ENCODE results near the gene C19orf85. TPM values are rescaled to one million over a fixed set of nuclear protein-coding genes. Genes with fewer than 3 reads are reported as not detected.
"Not testable (repeated sequence)": the region's sequence is repeated elsewhere in the genome, so short reads cannot be mapped to it uniquely, and the experiment has no call there.

Gene C19orf85
- total RNA-seq, 4 donors from 2014 or later, result not detected

- H3K27ac ChIP-seq, result no peak overlapping the region
- TF ChIP-seq POLR2A (IDR thresholded peaks at IDR 0.05), result no peak
- TF ChIP-seq POLR2AphosphoS5 (IDR thresholded peaks at IDR 0.05), result no peak
- TF ChIP-seq, protein P1, sequence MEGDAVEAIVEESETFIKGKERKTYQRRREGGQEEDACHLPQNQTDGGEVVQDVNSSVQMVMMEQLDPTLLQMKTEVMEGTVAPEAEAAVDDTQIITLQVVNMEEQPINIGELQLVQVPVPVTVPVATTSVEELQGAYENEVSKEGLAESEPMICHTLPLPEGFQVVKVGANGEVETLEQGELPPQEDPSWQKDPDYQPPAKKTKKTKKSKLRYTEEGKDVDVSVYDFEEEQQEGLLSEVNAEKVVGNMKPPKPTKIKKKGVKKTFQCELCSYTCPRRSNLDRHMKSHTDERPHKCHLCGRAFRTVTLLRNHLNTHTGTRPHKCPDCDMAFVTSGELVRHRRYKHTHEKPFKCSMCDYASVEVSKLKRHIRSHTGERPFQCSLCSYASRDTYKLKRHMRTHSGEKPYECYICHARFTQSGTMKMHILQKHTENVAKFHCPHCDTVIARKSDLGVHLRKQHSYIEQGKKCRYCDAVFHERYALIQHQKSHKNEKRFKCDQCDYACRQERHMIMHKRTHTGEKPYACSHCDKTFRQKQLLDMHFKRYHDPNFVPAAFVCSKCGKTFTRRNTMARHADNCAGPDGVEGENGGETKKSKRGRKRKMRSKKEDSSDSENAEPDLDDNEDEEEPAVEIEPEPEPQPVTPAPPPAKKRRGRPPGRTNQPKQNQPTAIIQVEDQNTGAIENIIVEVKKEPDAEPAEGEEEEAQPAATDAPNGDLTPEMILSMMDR (IDR thresholded peaks at IDR 0.05), result no peak
- no peak for ATAC-seq
Observed at GRCh38 chr19:55497763-55498162, 33.2 kb upstream of the C19orf85 start.

DNA sequence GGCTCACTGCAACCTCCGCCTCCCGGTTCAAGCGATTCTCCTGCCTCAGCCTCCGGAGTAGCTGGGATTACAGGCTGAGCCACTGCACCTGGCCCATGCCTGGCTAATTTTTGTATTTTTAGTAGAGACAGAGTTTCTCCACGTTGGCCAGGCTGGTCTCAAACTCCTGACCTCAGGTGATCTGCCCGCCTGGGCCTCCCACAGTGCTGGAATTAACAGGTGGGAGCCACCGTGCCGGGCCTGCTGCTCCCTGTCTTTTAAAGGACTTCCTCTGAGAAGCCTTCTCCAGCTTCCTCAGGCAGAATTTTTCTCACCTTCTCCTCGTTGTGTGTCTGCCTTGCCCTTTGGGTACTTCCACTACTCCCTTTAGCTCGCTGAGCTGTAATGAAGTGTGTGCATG, 32.3 kb upstream of the C19orf85 start:
- 40 to 73% methylated on average over 2 to 9 of the region's 10 CpGs for WGBS, 2 donors (ENCODE audit: low coverage in 1 of 2)
- H3K27me3 ChIP-seq, H3K4me3 ChIP-seq, H3K9me3 ChIP-seq, ATAC-seq: not testable (repeated sequence)
- Histone ChIP-seq H3K36me3 (peaks cover 0 to 33% of the 10 kb centered on the region in 2 donors), H3K27ac (peak overlapping the region in 1 of 4 donors; percentile 10), H3K4me1 (peaks cover 0 to 40% (median under 1%) of the 10 kb centered on the region in 3 donors)

More at GRCh38 chr19:55497763-55498162, 33.2 kb upstream of the C19orf85 start:
- H3K4me3 ChIP-seq, result no peak overlapping the region
- H3K36me3 ChIP-seq, result peaks cover 0 to 36% of the 10 kb centered on the region in 2 donors
- 71% methylated on average over 2 of the region's 13 CpGs; no CpG with 5 or more reads in 1 of the 2 donors for WGBS, 2 donors (ENCODE audit: low coverage in 1 of 2)
- peaks cover 0 to 31% (median 0%) of the 10 kb centered on the region in 3 donors for H3K4me1 ChIP-seq
- H3K9me3 ChIP-seq, result no peaks in the 10 kb centered on the region
- no peaks in the 10 kb centered on the region for H3K27me3 ChIP-seq

DNA sequence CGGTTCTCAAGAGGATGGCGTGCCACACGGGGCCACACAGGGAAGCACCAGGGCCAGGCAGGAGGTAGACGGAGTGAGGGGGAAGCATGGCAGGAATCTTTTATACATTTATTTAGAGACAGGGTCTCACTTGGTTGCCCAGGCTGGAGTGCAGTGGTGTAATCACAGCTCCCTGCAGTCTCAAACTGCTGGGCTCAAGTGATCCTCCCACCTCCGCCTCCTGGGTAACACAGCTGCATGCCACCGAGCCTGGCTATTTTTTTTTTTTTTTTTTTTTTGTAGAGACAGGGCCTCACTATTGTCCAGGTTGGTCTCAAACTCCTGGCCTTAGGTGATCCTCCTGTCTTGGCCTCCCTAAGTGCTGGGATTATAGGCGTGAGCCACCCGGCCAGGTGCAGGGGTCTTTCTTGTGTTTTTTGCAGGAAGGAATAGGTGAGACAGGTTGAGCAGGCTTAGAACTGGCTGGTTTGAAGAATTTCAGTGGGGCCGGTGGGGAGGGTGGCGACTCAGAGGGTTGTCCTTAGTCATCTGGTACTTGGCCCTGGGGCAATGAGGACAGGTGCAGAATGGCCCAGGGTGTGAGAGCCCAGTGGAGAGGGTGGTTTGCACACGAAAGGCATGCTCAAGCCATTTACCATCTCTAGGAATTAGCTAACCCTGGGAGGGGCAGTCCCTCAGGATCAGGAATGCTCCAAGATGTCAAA, 31.2 kb upstream of the C19orf85 start:
- no peaks in the 10 kb centered on the region for H3K27me3 ChIP-seq
- TF ChIP-seq EP300 (IDR thresholded peaks at IDR 0.05), result no peak
- no peak for TF ChIP-seq POLR2AphosphoS5 (IDR thresholded peaks at IDR 0.05)
- TF ChIP-seq POLR2A (IDR thresholded peaks at IDR 0.05), result no peak
- TF ChIP-seq, protein P1 (IDR thresholded peaks at IDR 0.05), result no peak
- no peak for ATAC-seq
- WGBS, 2 donors (ENCODE audit: low coverage in 1 of 2), result 23 to 71% methylated on average over 2 to 3 of the region's 11 CpGs
- no peaks in the 10 kb centered on the region for H3K9me3 ChIP-seq
- H3K4me3 ChIP-seq, result no peak overlapping the region
- H3K36me3 ChIP-seq, result peaks cover 0 to 22% of the 10 kb centered on the region in 2 donors
- no peak overlapping the region for H3K27ac ChIP-seq
- peaks cover 0 to 51% (median 6%) of the 10 kb centered on the region in 3 donors for H3K4me1 ChIP-seq

- Histone ChIP-seq H3K36me3 (peaks cover 0 to 9% of the 10 kb centered on the region in 2 donors), H3K27ac (peak overlapping the region in 3 of 4 donors; percentile 47 to 96 (median 95)), H3K27me3 (no peaks in the 10 kb centered on the region), H3K4me3 (peak overlapping the region in 1 of 2 donors; percentile 36), H3K9me3 (no peaks in the 10 kb centered on the region), H3K4me1 (peaks cover 0 to 66% (median 8%) of the 10 kb centered on the region in 3 donors)
- WGBS, 2 donors (ENCODE audit: low coverage in 1 of 2), result 55% methylated on average over 4 of the region's 22 CpGs; no CpG with 5 or more reads in 1 of the 2 donors
- ATAC-seq, result peak; percentile 44
- TF ChIP-seq POLR2AphosphoS5 (IDR thresholded peaks at IDR 0.05) (no peak), POLR2A (IDR thresholded peaks at IDR 0.05) (peak in 1 of 2 donors; percentile 15), EP300 (IDR thresholded peaks at IDR 0.05) (no peak)
- TF ChIP-seq, protein P1 (IDR thresholded peaks at IDR 0.05), result no peak
Observed at GRCh38 chr19:55494172-55494761, 29.7 kb upstream of the C19orf85 start.

- H3K4me3 ChIP-seq, result peak overlapping the region in 1 of 2 donors; percentile 36
- WGBS, 2 donors (ENCODE audit: low coverage in 1 of 2), result 44% methylated on average over 8 of the region's 38 CpGs; no CpG with 5 or more reads in 1 of the 2 donors
- H3K27me3 ChIP-seq, result no peaks in the 10 kb centered on the region
- peaks cover 0 to 67% (median 14%) of the 10 kb centered on the region in 3 donors for H3K4me1 ChIP-seq
- no peaks in the 10 kb centered on the region for H3K9me3 ChIP-seq
- peak overlapping the region in 3 of 4 donors; percentile 47 to 96 (median 95) for H3K27ac ChIP-seq
- ATAC-seq, result no peak
- H3K36me3 ChIP-seq, result peaks cover 0 to 4% of the 10 kb centered on the region in 2 donors
- no peak for TF ChIP-seq POLR2AphosphoS5 (IDR thresholded peaks at IDR 0.05)
- no peak for TF ChIP-seq EP300 (IDR thresholded peaks at IDR 0.05)
- no peak for TF ChIP-seq POLR2A (IDR thresholded peaks at IDR 0.05)
- TF ChIP-seq, protein P1 (IDR thresholded peaks at IDR 0.05), result no peak
Observed at GRCh38 chr19:55493645-55494171, 29.2 kb upstream of the C19orf85 start.

Data from gastroesophageal sphincter (tissue), 4 donors.